NCI-H82 treated with DMSO at 0.1 percent for 48 hours (cell line): ENCODE data around the gene ALX4.

Experiments
- DNase-seq: peaks from one replicate; lab custom pipeline; 2025; ENCODE audit not compliant: unreplicated experiment; lab: John Stamatoyannopoulos, UW

ALX4 gene

GRCh38 chr11:44316659-44317240 lies 6.8 kb upstream of the ALX4 start:
- no peak for DNase-seq

GRCh38 chr11:44315947-44316658 lies 6.2 kb upstream of the ALX4 start:
- no peak for DNase-seq

GRCh38 chr11:44314733-44315132 lies 4.8 kb upstream of the ALX4 start:
- no peak for DNase-seq

GRCh38 chr11:44313761-44314489 lies 4.0 kb upstream of the ALX4 start:
- no peak for DNase-seq

GRCh38 chr11:44312876-44313275 lies 2.9 kb upstream of the ALX4 start:
- no peak for DNase-seq

- DNase-seq: no peak
Measured at GRCh38 chr11:44311339-44312261, 1.7 kb upstream of the ALX4 start.

GRCh38 chr11:44310463-44311272 lies 729 bp upstream of the ALX4 start:
- no peak for DNase-seq

GRCh38 chr11:44310206-44310462 lies 195 bp upstream of the ALX4 start:
- no peak for DNase-seq

GRCh38 chr11:44308923-44309477 lies 939 bp downstream of the ALX4 start:
- no peak for DNase-seq

GRCh38 chr11:44308256-44308922 lies 1.6 kb downstream of the ALX4 start:
- no peak for DNase-seq

GRCh38 chr11:44307340-44308099 lies 2.4 kb downstream of the ALX4 start:
- no peak for DNase-seq

GRCh38 chr11:44306918-44307244 lies 3.1 kb downstream of the ALX4 start:
- DNase-seq: no peak

GRCh38 chr11:44306052-44306917 lies 3.7 kb downstream of the ALX4 start:
- no peak for DNase-seq

GRCh38 chr11:44305470-44306051 lies 4.4 kb downstream of the ALX4 start:
- DNase-seq: no peak

GRCh38 chr11:44305026-44305469 lies 4.9 kb downstream of the ALX4 start:
- DNase-seq: no peak

- no peak for DNase-seq
Measured at GRCh38 chr11:44304091-44305025, 5.6 kb downstream of the ALX4 start.
